ENCODE measurements around the gene DPP9.

The DPP9 gene

DNA sequence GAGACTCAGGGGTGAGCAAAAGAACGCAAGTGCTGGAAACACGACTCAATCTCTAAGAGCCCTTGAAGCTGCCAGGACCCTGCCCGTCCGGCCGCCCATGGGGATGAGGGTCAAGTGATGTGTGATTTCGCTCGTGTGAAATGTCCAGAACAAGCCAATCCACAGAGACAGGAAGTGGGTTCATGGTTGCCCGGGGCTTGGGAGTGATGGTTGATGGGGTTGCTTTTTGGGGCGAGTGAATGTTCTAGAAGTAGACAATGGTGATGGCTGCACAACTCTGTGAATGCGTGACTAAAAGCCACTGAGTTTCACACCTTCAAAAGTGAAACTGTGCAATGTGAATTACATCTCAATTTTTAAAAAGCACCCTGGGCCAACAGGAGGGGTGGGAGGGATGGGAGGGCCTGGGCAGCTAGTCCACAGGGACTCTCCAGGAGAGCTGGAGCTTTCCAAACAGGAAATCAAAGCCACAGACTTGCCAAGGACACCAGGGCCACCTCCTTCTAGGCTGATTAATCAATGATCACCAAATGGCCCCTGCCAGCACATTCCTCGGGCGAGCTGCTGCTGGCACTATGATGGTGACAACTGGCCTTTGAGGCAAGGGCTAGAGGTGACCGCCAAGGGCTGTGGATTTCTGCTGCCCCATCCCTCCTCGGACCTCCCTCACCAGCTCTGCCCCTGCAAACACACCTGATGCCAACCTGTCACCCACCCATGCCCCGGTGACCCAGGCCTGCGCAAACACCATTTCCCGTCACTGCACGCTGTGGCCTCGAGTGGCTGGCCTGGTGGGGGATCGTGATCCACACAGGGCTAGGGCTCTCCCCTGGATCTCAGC, 14.0 kb downstream of the DPP9 start:
- peak in 1 of 51 donors; percentile 6 for DNase-seq

- DNase-seq: no peak
Observed at GRCh38 chr19:4707956-4708650, 15.5 kb downstream of the DPP9 start.

- peak in 3 of 51 donors; percentile 11 to 15 (median 11) for DNase-seq
Observed at GRCh38 chr19:4707322-4707721, 16.3 kb downstream of the DPP9 start.

DNA sequence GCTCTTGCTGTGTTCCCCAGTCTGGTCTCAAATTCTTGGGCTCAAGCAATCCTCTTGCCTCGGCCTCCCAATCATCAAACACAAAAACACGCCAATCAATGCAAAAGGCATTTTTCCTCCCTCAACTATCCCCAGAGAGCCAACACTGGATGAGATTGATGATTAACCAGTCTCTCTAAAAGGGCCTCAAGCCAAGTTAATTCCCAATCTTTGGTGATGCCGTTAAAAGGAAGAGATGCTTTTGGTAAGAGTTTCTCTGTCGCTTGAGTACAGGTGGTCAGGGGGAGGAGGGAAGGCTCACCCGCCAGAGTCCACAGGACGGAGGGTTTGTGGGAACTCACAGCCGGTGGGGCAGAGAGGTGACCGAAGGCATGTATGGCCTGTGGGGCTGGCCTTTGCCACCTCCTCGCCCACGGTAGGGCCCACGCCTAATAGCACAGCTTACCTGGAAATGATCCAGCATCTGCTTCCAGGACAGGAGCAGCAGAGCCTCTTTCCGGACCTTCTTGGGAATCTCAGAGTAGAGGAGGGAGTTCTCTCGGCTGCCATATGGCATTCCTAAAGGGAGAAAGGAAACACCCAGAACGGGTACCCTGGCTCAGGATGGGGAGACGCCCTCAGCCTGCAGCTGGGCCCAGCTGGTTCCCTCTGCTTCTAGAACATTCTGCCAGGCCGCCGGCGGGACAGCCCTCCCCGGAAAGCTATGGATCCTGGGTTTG, 18.1 kb downstream of the DPP9 start:
- no peak for DNase-seq

- DNase-seq: no peak
Observed at GRCh38 chr19:4704317-4704673, 19.3 kb downstream of the DPP9 start.

DNA sequence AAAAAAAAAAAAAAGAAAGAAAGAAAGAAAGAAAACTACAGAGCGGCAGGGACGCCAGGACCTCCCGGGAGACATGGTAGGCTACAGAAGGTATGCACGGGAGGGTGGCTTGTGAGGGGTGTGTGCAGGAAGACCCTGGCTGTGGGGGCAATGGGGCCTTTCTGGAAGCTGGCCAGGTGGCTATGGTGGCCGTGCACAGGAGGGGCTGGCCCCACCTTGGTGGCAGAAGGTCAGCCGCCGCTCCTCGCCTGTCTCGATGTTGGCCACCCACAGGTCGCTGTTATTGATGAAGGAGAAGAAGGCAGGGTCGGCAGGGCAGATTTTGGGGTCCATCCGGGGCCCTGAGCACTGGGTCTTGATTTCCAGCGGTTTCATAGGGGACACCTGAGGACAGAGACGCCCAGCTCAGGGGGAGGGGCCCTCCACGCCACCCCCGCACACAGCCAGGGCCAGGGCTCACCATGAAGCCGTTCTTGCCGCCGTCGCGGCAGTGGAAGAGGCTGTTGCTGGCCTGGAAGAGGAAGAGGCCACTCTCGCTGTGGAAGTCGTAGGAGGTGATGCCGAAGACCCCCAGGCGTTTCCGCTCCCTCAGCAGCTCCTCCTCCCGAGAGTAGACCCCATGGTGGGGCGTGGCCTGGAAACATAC, 19.8 kb downstream of the DPP9 start:
- DNase-seq: no peak

GRCh38 chr19:4702764-4703163, 20.9 kb downstream of the DPP9 start:
- DNase-seq: no peak

GRCh38 chr19:4701557-4701956, 22.1 kb downstream of the DPP9 start:
- DNase-seq: no peak

- DNase-seq: no peak
Observed at GRCh38 chr19:4700693-4700970, 23.0 kb downstream of the DPP9 start.

- no peak for DNase-seq
Observed at GRCh38 chr19:4699826-4700692, 23.6 kb downstream of the DPP9 start.

DNA sequence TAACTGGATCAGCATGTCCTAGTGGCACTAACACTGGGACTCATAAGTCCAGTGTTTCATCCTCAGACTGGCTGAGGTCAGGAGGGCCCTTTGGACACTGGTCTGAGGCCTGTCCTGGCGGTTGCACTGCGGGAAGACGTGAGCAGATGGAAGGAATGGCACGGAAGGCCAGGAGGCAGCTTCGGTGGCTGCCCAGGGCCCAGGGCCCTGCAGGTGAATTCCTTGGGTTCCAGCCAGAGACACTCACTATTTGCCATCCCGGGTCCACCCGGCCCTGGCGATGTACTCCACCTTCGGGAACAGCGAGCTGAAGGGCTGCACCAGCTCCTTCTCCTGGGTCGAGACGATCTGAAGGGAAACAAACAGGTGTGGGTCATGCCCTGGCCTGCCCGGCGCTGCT, 26.3 kb downstream of the DPP9 start:
- no peak for DNase-seq

DNA sequence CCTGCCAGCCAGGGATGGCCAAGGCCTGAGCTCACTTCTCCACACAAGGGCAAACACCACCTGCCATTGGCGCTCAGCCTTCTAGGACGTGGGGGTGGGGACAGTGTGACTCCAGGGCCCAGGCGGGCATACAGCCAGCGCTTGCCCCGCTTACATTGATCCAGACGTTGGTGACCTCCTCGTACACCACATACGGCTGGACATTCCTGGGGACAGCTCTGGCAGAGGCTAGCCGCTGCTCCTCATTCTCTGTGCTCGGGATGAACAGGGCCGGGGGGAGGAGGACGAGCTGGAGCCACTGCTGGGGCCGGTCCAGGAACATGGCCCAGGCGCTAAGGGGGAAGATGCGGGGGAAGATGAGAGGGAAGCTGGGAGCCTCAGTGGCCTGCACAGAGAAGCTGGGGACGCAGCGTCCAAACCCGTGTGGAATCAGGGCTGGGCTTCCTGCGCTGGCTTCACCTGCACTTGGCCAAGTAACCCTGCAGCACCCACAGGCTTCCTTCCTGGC, 28.4 kb downstream of the DPP9 start:
- peak in 36 of 51 donors; percentile 2 to 71 (median 29) for DNase-seq

GRCh38 chr19:4694211-4694987, 29.2 kb downstream of the DPP9 start:
- DNase-seq: peak in 42 of 51 donors; percentile 1 to 88 (median 54)

- DNase-seq: no peak
Observed at GRCh38 chr19:4693471-4694121, 30.0 kb downstream of the DPP9 start.

DNA sequence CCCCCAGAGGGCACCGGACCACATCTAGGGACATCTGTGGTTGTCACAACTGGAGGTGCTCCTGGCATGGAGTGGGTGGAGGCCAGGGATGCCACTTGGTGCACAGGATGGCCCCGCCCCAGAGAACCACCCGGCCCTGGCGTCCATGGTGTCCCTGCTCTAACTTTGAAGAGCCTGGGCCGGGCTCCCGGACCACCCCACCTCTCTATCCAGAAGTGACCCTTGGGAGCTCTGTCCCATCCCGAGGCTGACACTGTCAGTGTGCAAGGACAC, 30.6 kb downstream of the DPP9 start:
- no peak for DNase-seq

GRCh38 chr19:4692251-4693077, 31.2 kb downstream of the DPP9 start:
- DNase-seq: no peak

- DNase-seq: no peak
Observed at GRCh38 chr19:4691373-4691772, 32.3 kb downstream of the DPP9 start.

DNA sequence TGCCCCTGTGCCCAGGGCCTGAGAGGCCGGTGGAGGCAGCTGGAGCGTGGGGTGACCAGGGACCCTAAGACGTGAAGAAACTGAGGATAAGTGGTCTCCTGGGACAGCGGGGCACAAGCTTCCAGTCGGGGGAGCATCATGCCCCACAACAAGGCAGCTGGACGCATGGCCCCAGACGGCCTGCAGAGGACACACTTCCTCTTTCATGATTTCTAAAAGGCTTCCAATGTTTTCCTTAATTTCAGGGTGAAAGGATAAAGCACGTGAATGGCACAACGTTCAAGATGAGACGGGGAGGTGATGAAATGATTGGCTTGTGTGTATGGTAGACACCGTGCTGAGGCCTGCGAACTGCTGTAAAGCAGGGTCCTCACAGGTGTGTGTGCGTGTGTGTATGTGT, 33.3 kb downstream of the DPP9 start:
- DNase-seq: no peak

DNA sequence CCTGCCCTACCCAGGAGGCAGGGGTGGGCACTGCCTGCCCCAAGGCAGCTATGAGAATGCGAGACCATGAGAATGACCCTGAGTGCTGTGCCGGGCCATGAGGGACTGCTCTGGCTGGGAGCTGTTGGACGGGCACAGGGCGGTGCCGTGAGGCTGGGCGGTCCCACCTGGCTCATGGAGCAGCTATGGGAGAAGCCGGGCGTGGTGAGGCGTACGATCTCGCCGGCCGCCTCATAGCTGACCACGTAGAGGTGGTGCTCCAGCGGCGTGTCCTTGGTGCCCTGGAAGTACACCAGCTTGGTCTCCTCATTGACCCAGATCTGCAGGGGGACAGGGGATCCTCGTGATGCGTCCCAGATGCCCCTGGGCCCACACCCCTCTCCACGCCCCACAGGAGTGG, 34.2 kb downstream of the DPP9 start:
- no peak for DNase-seq

All from hypothalamus (tissue), 51 donors.